ENCODE measurements around the gene SORCS2. TPM values are rescaled to one million over a fixed set of nuclear protein-coding genes. Genes with fewer than 3 reads are reported as not detected.

SORCS2 gene
- total RNA-seq, 2 experiments from 2014 or later: 0.07 TPM

- no peak overlapping the region for H3K27ac Mint-ChIP-seq
- H3K4me1 Mint-ChIP-seq (ENCODE audit: low read depth): peaks cover 11% of the 10 kb centered on the region
- ChIA-PET CTCF (no interaction called here), POLR2A (no interaction called here)
- peaks cover 8% of the 10 kb centered on the region for H3K27me3 Mint-ChIP-seq
- intact Hi-C loops (cut with micrococcal nuclease): no loop called here
- H3K4me3 Mint-ChIP-seq: no peak overlapping the region
- no peaks in the 10 kb centered on the region for H3K9me3 Mint-ChIP-seq
- no peaks in the 10 kb centered on the region for H3K36me3 Mint-ChIP-seq
- no peak for DNase-seq
Observed at GRCh38 chr4:7654550-7655445, 462.5 kb downstream of the SORCS2 start.

GRCh38 chr4:7655511-7656243 is 463.3 kb downstream of the SORCS2 start:
- no peak for DNase-seq
- Mint-ChIP-seq H3K36me3 (no peaks in the 10 kb centered on the region), H3K9me3 (no peaks in the 10 kb centered on the region), H3K27ac (no peak overlapping the region), H3K27me3 (peaks cover 8% of the 10 kb centered on the region), H3K4me1 (ENCODE audit: low read depth) (peaks cover 3% of the 10 kb centered on the region), H3K4me3 (no peak overlapping the region)
- ChIA-PET CTCF (no interaction called here), POLR2A (no interaction called here)
- intact Hi-C loops (cut with micrococcal nuclease): no loop called here

DNA sequence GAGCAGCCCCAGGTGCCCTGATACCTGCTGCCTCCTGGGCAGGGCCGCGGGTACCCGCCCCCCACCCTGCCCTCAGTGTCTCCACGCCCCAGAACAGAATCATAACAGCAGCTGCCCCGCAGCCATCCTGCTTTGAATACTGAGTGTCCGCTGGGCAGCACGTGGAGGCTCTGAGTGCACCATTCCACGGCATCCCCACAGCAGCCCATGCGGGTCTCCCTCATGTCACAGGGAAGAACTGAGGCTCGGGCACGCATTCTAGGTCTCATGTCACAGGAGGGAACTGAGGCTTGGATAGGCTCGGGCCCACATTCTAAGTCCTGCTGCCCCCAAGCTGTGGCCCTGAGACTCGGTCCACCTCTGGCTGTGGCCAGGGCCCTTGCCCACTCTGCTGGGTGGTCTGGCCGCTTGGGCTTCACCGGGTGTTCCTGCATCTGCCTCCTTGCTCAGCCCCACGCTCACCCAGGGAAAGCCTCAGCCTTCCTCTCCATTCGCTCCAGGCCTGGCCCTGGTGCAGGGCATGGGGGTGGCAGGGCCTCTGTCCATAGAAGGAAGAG is 464.0 kb downstream of the SORCS2 start:
- Mint-ChIP-seq H3K4me1 (ENCODE audit: low read depth) (no peaks in the 10 kb centered on the region), H3K9me3 (no peaks in the 10 kb centered on the region), H3K27ac (no peak overlapping the region), H3K27me3 (peaks cover 5% of the 10 kb centered on the region), H3K4me3 (no peak overlapping the region), H3K36me3 (no peaks in the 10 kb centered on the region)
- ChIA-PET POLR2A (interaction anchor here (0.6 kb wide), 1 partner anchor 1023 kb away, joined by 4 read pairs; no protein-coding TSS in a partner anchor), CTCF (no interaction called here)
- no peak for DNase-seq
- intact Hi-C loops (cut with micrococcal nuclease): no loop called here

DNA sequence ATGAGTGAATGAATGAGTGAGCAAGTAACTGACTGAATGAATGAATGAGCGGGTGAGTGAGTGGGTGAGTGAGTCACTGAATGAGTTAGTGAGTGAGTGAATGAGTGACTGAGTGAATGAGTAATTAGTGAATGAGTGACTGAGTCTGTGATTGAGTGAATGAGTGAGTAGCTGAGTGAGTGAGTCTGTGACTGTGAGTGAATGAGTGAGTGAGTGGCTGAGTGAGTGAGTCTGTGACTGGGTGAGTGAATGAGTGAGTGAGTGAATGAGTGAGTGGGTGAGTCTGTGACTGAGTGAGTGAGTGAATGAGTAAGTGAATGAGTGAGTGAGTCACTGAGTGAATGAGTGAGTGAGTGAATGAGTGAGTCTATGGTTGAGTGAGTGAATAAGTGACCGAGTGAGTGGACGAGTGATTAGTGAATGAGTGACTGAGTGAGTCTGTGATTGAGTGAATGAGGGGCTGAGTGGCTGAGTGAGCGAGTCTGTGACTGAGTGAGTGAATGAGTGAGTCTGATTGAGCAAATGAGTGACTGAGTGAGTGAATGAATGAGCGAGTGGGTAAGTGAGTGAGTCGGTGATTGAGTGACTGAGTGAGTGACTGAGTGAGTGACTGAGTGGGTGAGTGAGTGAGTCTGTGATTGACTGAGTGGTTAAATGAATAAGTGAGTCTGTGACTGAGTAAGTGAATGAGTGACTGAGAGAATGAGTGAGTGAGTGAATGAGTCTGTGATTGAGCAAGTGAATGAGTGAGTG is 465.4 kb downstream of the SORCS2 start:
- Mint-ChIP-seq H3K9me3 (no peaks in the 10 kb centered on the region), H3K27me3 (peaks cover 5% of the 10 kb centered on the region), H3K4me1 (ENCODE audit: low read depth) (no peaks in the 10 kb centered on the region), H3K4me3 (no peak overlapping the region), H3K36me3 (no peaks in the 10 kb centered on the region), H3K27ac (no peak overlapping the region)
- CTCF ChIA-PET: no interaction called here
- DNase-seq: no peak
- intact Hi-C loops (cut with micrococcal nuclease): no loop called here
- POLR2A ChIA-PET: interaction anchor here (0.6 kb wide), 1 partner anchor 273 kb away, joined by 3 read pairs; no protein-coding TSS in a partner anchor

DNA sequence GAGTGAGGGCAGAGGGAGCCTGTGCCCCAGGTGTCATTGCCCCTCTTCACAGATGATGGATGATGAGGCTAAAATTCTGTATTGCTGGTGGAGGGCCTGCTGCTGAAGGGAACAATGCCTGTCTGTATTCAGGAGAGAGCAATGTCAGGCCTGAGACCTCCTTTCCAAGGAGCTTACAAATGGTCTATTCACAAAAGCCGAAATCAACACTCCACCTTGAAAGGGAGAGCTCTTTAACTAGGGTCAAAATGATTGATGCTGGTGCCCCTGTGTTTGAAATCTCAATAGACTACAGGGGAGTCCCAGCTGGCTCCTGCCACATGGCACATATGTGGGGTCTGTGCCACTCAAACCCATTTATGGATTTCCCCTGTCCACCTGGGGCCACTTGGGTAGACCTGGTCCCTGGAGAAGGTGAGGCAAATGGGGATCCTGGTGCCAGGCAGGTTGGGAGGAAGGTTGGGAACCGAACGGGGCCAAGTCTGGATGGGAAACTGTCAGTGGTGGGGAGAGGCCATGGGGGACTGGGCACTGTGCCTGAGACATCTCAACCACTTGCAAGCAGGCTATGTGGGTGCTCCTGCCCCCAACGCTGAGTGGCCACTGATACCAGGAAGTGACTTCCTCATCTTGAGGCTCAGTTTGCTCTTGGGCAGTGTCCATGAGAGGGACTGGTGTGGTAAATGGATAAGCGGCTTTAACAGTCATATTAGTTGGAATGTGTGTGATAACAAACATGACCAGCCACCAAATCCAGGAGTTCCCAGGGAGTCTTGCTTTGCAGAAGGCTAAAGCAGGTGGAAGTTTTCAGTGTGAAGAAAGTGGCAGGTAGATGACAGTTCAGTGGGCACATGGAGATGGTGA is 466.2 kb downstream of the SORCS2 start:
- H3K27me3 Mint-ChIP-seq: peaks cover 5% of the 10 kb centered on the region
- H3K9me3 Mint-ChIP-seq: no peaks in the 10 kb centered on the region
- H3K4me1 Mint-ChIP-seq (ENCODE audit: low read depth): no peaks in the 10 kb centered on the region
- H3K27ac Mint-ChIP-seq: no peak overlapping the region
- no peak overlapping the region for H3K4me3 Mint-ChIP-seq
- CTCF ChIA-PET: no interaction called here
- intact Hi-C loops (cut with micrococcal nuclease): no loop called here
- H3K36me3 Mint-ChIP-seq: no peaks in the 10 kb centered on the region
- no peak for DNase-seq
- POLR2A ChIA-PET: no interaction called here

DNA sequence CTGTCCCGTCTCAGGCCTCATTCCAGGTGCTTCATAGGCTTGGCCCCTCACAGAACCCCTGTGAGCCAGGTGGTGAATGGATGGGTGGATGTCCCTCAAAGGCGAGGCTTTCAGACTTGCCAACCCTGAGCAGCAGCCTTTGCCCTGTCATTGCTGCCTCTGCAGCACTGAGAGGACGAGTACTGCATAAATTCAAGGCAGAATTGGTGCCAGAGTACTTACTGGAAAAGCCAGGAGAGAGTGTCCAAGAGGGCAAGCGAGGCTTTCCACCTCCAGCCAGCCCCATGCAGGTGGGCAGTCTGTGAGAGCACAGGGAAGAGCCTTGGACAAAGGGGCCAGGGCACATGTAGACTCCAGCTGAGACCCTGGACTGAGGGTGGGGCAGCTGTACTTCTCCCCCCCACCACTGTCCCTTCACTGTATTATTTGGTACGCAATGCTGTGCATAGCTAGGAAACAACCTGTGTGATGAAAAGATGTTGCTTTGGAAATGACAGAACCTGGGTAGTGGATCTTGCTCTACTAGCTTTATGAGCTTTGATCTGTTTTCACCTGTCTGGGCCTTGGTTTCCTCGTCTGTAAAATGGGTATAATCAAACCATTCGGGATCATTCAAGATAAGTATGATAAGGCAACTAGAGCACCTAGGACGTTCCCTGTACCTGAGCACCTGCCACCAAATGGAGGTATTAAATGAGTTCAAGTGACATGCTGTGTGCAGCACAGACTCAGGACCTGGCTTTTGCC is 467.3 kb downstream of the SORCS2 start:
- Mint-ChIP-seq H3K9me3 (no peaks in the 10 kb centered on the region), H3K4me1 (ENCODE audit: low read depth) (no peaks in the 10 kb centered on the region), H3K4me3 (no peak overlapping the region), H3K36me3 (no peaks in the 10 kb centered on the region), H3K27ac (no peak overlapping the region), H3K27me3 (peaks cover 3% of the 10 kb centered on the region)
- intact Hi-C loops (cut with micrococcal nuclease): no loop called here
- CTCF ChIA-PET: no interaction called here
- DNase-seq: no peak
- POLR2A ChIA-PET: no interaction called here

- no peaks in the 10 kb centered on the region for H3K27me3 Mint-ChIP-seq
- H3K36me3 Mint-ChIP-seq: no peaks in the 10 kb centered on the region
- CTCF ChIA-PET: no interaction called here
- H3K9me3 Mint-ChIP-seq: no peaks in the 10 kb centered on the region
- DNase-seq: no peak
- POLR2A ChIA-PET: no interaction called here
- no peaks in the 10 kb centered on the region for H3K4me1 Mint-ChIP-seq (ENCODE audit: low read depth)
- H3K4me3 Mint-ChIP-seq: no peak overlapping the region
- intact Hi-C loops (cut with micrococcal nuclease): no loop called here
- no peak overlapping the region for H3K27ac Mint-ChIP-seq
Observed at GRCh38 chr4:7660176-7661039, 468.1 kb downstream of the SORCS2 start.

DNA sequence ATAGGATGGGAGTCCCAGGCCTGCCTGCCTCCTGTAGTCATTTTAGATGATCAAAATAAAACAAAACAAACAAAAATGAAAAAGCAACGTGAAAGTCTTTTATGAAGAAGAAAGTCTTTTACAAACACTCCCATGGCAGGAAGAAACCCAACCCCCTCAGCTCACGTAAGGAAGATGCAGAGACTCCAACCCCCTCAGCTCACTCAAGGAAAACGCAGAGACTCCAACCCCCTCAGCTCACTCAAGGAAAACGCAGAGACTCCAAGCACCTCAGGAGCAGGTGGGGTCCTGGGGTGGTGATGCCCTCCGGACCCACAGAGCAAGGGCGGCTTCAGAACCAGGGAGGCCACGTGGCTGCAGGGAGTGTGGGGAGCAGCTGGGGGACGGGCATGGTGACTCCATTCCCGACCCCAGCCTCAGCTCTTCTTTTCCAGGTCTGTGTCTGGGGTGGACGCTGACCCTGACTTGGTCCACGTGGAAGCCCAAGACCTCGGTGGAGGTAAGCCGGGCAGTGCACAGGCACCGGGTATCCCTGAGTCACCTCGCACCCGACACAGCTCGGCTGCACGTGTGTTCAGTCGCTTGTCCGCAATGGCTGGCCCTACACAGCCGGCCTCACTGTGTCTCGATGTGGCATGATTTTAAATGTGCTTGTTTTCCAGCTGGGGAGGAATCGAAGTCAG is 468.9 kb downstream of the SORCS2 start:
- Mint-ChIP-seq H3K4me1 (ENCODE audit: low read depth) (no peaks in the 10 kb centered on the region), H3K36me3 (no peaks in the 10 kb centered on the region)

DNA sequence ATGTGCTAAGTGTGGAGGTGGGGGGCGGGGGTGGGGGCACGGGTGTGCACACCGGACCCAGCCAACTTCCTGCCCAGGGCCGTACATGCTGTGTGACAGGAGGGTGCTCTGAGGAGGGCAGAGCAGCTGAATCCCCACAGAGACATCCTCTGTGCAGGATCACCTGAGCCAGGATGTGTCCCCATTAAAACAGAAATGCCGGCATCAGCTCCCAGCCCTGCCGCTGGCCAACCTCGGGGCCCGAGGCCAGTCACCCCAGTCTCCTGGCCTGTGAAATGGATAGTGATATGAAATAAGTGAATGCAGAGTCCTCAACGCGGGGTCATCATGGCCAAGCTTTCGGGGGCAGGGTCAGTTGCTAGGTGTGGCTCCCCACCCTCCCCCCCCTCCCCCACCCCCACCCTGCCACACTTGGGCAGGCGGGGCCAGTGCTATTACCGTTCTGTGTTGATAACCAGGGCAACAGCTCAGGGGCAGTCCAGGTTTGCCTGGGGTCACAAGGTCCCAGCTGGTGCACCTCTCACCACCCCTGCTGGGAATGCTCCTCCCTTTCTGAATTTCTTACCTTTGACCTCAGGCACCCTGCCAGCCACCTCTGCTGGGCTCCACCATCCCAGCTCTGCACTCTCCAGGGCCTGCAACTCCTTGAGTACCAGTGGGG is 469.6 kb downstream of the SORCS2 start:
- Mint-ChIP-seq H3K9me3 (no peaks in the 10 kb centered on the region), H3K27me3 (no peaks in the 10 kb centered on the region), H3K4me3 (no peak overlapping the region), H3K27ac (no peak overlapping the region), H3K4me1 (ENCODE audit: low read depth) (no peaks in the 10 kb centered on the region), H3K36me3 (no peaks in the 10 kb centered on the region)
- CTCF ChIA-PET: no interaction called here
- no peak for DNase-seq
- intact Hi-C loops (cut with micrococcal nuclease): no loop called here
- POLR2A ChIA-PET: no interaction called here

More for the DNA sequence above, 468.9 kb downstream of the SORCS2 start:
- no peak for DNase-seq
- CTCF ChIA-PET: interaction anchor here (0.7 kb wide), 1 partner anchor 11 kb away, joined by 3 read pairs; no protein-coding TSS in a partner anchor
- H3K9me3 Mint-ChIP-seq: no peaks in the 10 kb centered on the region
- intact Hi-C loops (cut with micrococcal nuclease): no loop called here
- POLR2A ChIA-PET: no interaction called here
- H3K27me3 Mint-ChIP-seq: no peaks in the 10 kb centered on the region
- H3K27ac Mint-ChIP-seq: no peak overlapping the region
- no peak overlapping the region for H3K4me3 Mint-ChIP-seq

- H3K9me3 Mint-ChIP-seq: no peaks in the 10 kb centered on the region
- no peak overlapping the region for H3K4me3 Mint-ChIP-seq
- ChIA-PET POLR2A (no interaction called here), CTCF (no interaction called here)
- H3K27me3 Mint-ChIP-seq: no peaks in the 10 kb centered on the region
- H3K27ac Mint-ChIP-seq: no peak overlapping the region
- intact Hi-C loops (cut with micrococcal nuclease): no loop called here
- H3K36me3 Mint-ChIP-seq: no peaks in the 10 kb centered on the region
- no peak for DNase-seq
- no peaks in the 10 kb centered on the region for H3K4me1 Mint-ChIP-seq (ENCODE audit: low read depth)
Observed at GRCh38 chr4:7662507-7662846, 470.1 kb downstream of the SORCS2 start.

Data from activated CD4-positive, alpha-beta memory T cell treated with anti-CD3 and anti-CD28 coated beads for 36 hours (primary cell).